Stomach (tissue), 4 donors: Measurements from ENCODE around the gene RAB7B.

Source experiments
- CTCF ChIP-seq, 7 experiments: fragments of 450-650 bp in 4 of 7; fragments of 200-600 bp in 3 of 7; sonication (generic) in 3 of 7; IDR thresholded peaks; one replicate each; pipeline ENCODE4 v1.5.1; 2016 to 2019; ENCODE audit warnings: antibody characterized with exemption in 7 of 7, control low read depth in 2 of 7, mild to moderate bottlenecking in 1 of 7
- EP300 ChIP-seq: sonication (generic); formaldehyde crosslinking; IDR thresholded peaks from one replicate; pipeline ENCODE4 v1.6.1; 2017; ENCODE audit warnings: antibody characterized with exemption
- POLR2AphosphoS5 ChIP-seq, 3 donors: sonication (generic); formaldehyde crosslinking; IDR thresholded peaks; one replicate each; pipeline ENCODE4 v1.6.1; 2016; ENCODE audit warnings: antibody characterized with exemption in 3 of 3

- no peak for TF ChIP-seq CTCF (IDR thresholded peaks at IDR 0.05)
- TF ChIP-seq POLR2AphosphoS5 (IDR thresholded peaks at IDR 0.05): no peak
- TF ChIP-seq EP300: no peak
Measured at GRCh38 chr1:205954819-205955404, 48.3 kb downstream of the RAB7B start.
